ENCODE results near the gene RHOC. TPM values are rescaled to one million over a fixed set of nuclear protein-coding genes. Genes with fewer than 3 reads are reported as not detected.

The RHOC gene
- polyA plus RNA-seq, 1 experiment: 1,537 TPM

GRCh38 chr1:112651205-112651604, 55.7 kb downstream of the RHOC start:
- Histone ChIP-seq H3K27me3 (ENCODE audit: control insufficient read depth, insufficient read depth, low read length) (no peaks in the 10 kb centered on the region), H3K4me3 (ENCODE audit: low read depth, low read length) (no peak overlapping the region), H3K36me3 (ENCODE audit: control insufficient read depth, insufficient read depth, low read length) (peaks cover 6% of the 10 kb centered on the region)
- TF ChIP-seq CTCF (IDR thresholded peaks at IDR 0.05; ENCODE audit: insufficient read depth, low read depth, low read length): no peak
- ChIA-PET CTCF (interaction anchor here (1.4 to 4.0 kb wide), 5 partner anchors 10 to 66 kb away, joined by 3 to 26 read pairs (median 5); partner anchors contain the start of gene MOV10), POLR2A (no interaction called here)
- no peak for DNase-seq (ENCODE audit: low read depth)

Other genes with a start within 250 kb of the RHOC start
- 2.0 and 3.1 TPM in 2 replicates for gene WNT2B, start 198.2 kb downstream of the RHOC start, polyA plus RNA-seq (2011; rRNA removed)
- gene ST7L, start 88.0 kb downstream of the RHOC start, polyA plus RNA-seq (2011; rRNA removed): 7.2 and 9.3 TPM in 2 replicates
- 65.1 and 165 TPM in 2 replicates for gene CAPZA1, start 87.3 kb downstream of the RHOC start, polyA plus RNA-seq (2011; rRNA removed)
- gene MOV10, start 32.5 kb downstream of the RHOC start, polyA plus RNA-seq (2011; rRNA removed): 48.9 and 93.7 TPM in 2 replicates
- 0.67 and 1.4 TPM in 2 replicates for gene PPM1J, start 8.2 kb upstream of the RHOC start, polyA plus RNA-seq (2011; rRNA removed)
- 57.6 and 101 TPM in 2 replicates for gene SLC16A1, start 249.1 kb upstream of the RHOC start, polyA plus RNA-seq (2011; rRNA removed)

Data from BJ (cell line).